Posterior cingulate gyrus (tissue), 11 donors: ENCODE measurements around the gene MAN2A1.

Experiments
- DNase-seq, 10 donors: peaks; one replicate each; pipeline versions ENCODE4 v3.0.0 to v3.0.0-alpha.2; 2020 to 2021; ENCODE audit warnings: mixed read lengths in 3 of 10
- intact Hi-C: fragments of 100-400 bp; cut with DNase I; formaldehyde crosslinking; loops from one replicate; pipeline ENCODE4 v1.15.1; 2023

Gene MAN2A1

GRCh38 chr5:109678447-109678846 is 11.3 kb upstream of the MAN2A1 start:
- no peak for DNase-seq
- intact Hi-C loops = no loop called here

- intact Hi-C loops = loop anchor here (10.0 kb wide), 1 partner anchor 97 kb away; no protein-coding TSS in a partner anchor
- DNase-seq = no peak
Measured at GRCh38 chr5:109681763-109682162, 8.0 kb upstream of the MAN2A1 start.

- intact Hi-C loops = loop anchor here (10.0 kb wide), 1 partner anchor 98 kb away; no protein-coding TSS in a partner anchor
- no peak for DNase-seq
Measured at GRCh38 chr5:109682383-109682782, 7.3 kb upstream of the MAN2A1 start.

GRCh38 chr5:109685916-109686315 is 3.8 kb upstream of the MAN2A1 start:
- no peak for DNase-seq
- intact Hi-C loops = loop anchor here (10.0 kb wide), 1 partner anchor 101 kb away; no protein-coding TSS in a partner anchor

GRCh38 chr5:109688630-109688969 is 1.1 kb upstream of the MAN2A1 start:
- no peak for DNase-seq
- intact Hi-C loops = loop anchor here (10.0 kb wide), 1 partner anchor 104 kb away; no protein-coding TSS in a partner anchor

DNA sequence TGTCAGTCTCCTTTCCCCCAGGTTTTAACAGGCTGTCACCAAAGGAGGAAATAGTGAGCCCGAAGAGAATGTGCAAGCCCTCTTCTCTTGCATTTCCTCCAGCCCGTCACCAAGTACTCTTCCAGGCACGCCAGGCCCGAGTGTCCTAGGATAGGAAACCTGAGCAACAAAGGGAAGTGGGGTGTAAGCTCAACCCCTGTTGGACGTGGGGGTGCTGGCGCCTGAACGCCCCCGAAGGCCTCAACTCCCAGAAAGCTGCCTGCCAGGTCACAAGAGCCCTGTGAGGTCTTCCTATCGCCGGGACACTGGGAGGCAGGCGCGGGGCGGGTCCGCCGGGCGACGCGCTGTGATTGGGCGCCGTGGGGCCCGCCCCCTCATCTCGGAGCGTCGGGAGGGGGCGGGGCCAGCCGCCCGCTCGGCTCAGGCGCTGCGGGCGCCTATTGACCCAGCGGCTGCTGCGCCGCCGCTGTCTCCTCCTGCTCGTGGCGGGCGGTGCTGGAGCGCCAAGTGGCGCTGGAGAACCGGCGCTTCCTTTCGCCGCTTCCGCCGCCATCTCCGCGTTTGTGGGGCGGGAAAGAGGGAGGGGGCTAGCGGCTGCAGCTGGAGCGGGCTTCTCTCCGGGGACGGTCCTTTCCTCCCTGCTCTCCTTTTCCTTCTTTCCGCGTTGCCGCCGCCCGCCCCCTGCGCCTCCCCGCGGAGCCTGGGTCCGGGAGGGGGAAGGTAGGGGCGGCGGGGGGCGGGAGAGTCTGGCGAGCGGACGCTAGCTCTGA is 572 bp upstream of the MAN2A1 start:
- intact Hi-C loops = loop anchor here (10.0 kb wide), 1 partner anchor 104 kb away; no protein-coding TSS in a partner anchor
- peak; percentile 66 to 98 (median 84) for DNase-seq

DNA sequence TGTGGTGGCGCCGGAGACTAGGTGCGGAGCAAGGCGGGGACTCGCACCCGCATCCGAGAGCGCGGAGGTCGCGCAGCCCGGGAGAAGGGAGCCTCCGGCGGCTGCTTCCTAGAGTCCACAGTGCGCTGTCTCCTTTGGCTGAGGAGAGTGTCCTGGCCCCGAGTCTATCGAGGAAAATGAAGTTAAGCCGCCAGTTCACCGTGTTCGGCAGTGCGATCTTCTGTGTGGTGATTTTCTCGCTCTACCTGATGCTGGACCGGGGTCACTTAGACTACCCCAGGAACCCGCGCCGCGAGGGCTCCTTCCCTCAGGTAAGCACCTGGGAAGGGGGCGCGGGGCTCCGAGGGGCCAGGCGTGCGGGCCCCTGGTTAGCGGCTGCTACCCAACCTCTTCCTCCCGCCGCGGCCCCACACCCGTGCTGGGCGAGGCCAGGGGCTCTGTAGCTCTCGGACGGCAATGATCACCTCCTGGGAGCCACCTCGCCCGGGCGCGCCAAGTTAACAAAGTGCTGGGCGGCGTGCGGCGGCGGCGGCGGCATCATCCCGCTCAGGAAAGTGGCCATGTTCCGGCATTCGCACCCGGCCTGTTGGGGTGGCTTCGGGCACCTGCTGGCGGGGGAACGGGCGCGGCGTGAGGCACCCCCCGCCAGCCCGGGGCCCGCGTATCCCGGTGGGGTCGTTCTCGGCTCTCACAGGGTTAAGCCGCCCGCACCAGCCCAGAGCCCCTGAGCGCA is 681 bp downstream of the MAN2A1 start:
- intact Hi-C loops = loop anchor here (1.0 to 10.0 kb wide), 4 partner anchors 114 to 934 kb away; partner anchors contain the start of gene PJA2
- peak; percentile 24 to 88 (median 38) for DNase-seq

DNA sequence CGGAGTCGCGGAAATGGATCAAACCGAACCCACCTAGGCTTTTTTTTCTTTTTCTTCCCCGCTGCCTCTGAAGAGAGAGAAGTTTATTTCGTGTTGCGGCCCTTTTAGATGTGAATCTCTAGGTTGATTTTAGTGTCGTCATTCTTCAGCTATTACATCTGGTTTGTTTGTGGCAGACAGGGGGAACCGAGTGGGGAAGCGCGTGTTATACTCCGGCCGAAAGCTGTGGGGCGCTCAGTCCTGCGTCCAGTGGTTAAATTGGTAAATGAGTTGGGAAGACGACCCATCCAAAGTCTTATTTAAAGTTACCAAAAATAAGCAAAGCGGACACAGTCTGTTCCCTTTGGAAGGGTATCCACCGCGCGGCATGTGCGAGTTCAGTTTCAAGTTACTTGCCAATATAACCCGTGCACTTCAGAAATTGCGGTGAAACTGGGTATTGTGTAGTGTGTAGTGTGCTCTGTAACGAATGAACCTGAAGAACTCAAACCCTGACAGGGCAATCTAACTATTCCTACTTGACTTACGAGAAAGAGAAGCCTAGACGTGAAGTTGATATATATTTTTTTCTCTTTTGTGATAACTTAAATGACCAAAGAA is 1.3 kb downstream of the MAN2A1 start:
- peak; percentile 63 to 97 (median 79) for DNase-seq
- intact Hi-C loops = loop anchor here (1.0 to 10.0 kb wide), 4 partner anchors 114 to 934 kb away; partner anchors contain the start of gene PJA2

- intact Hi-C loops = loop anchor here (5.0 to 10.0 kb wide), 3 partner anchors 113 to 933 kb away; no protein-coding TSS in a partner anchor
- DNase-seq = no peak
Measured at GRCh38 chr5:109691996-109692395, 2.3 kb downstream of the MAN2A1 start.

- DNase-seq = peak in 2 of 10 donors; percentile 26 to 69
- intact Hi-C loops = loop anchor here (5.0 to 10.0 kb wide), 3 partner anchors 112 to 932 kb away; no protein-coding TSS in a partner anchor
Measured at GRCh38 chr5:109692852-109693251, 3.1 kb downstream of the MAN2A1 start.

- intact Hi-C loops = loop anchor here (5.0 to 10.0 kb wide), 3 partner anchors 111 to 931 kb away; no protein-coding TSS in a partner anchor
- DNase-seq = no peak
Measured at GRCh38 chr5:109693535-109694400, 4.0 kb downstream of the MAN2A1 start.

DNA sequence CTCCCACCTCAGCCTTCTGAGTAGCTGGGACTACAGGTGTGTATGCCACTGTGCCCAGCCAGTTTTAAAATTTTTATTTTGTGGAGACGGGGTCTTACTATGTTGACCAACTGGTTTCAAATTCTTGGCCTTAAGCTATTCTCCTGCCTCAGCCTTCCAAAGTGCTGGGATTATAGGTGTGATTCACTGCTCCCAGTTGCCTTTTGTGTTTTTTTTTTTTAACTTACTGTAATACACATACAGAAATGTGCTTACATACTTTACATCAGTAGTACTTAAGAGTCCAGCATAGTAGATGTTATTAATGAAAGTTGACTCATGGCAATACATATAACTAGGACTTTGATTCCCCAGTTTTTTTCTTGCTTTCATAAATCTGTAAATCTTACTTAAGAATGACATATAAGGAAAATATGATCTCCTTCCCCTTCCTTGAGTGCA is 4.7 kb downstream of the MAN2A1 start:
- no peak for DNase-seq
- intact Hi-C loops = loop anchor here (5.0 to 10.0 kb wide), 3 partner anchors 110 to 930 kb away; no protein-coding TSS in a partner anchor

- intact Hi-C loops = loop anchor here (10.0 kb wide), 2 partner anchors 110 to 930 kb away; no protein-coding TSS in a partner anchor
- no peak for DNase-seq
Measured at GRCh38 chr5:109695005-109695926, 5.5 kb downstream of the MAN2A1 start.

DNA sequence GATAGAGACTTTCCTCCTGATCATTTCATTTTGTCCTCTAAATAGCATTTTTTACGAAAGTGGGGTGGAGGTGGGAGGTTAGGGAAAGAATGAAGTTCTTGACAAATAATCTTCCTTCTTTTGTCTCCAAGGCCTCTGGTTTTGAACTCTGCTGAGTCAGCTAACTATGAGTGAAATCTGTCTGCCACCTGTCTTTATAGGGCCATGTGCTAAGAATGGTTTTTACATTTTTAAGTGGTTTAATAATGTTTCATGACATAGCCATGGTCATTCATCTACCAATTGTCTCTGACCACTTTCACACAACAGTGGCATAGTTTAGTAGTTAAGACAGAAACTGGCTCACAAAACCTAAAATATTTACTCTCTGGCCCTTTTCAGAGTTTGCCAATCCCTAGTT is 7.6 kb downstream of the MAN2A1 start:
- intact Hi-C loops = loop anchor here (10.0 kb wide), 2 partner anchors 107 to 927 kb away; no protein-coding TSS in a partner anchor
- no peak for DNase-seq

DNA sequence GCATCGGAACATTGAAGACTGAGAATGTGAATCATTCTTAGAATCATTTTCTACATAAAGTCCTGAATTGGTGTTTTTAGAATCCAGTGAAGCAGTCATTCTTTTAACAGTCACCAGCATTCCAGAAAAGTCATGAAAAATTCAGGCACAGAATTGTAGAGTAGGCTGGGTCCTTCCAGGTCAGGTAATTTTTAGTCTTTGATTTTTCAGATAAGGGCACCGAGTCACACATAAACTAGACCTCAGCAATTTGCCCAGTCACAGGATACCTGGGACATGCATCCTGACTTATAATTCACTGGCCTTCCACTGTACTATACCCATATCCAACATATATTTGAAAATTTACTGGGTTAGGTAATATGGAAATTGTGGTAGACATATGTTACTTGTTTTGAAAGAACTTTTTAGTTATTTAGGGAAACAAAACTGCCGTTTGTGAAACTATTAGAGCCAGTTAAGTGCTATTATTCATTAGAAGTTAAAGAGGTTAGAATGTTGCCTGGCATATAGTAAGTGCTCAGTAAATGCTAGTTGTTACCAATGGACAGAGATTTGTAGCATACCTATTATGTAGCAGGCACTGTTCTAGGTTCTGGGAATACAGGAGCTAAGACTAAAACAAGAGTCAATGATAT is 10.9 kb downstream of the MAN2A1 start:
- DNase-seq = no peak
- intact Hi-C loops = loop anchor here (5.0 kb wide), 1 partner anchor 42 kb away; no protein-coding TSS in a partner anchor

- DNase-seq = no peak
- intact Hi-C loops = loop anchor here (5.0 kb wide), 1 partner anchor 41 kb away; no protein-coding TSS in a partner anchor
Measured at GRCh38 chr5:109701252-109701651, 11.5 kb downstream of the MAN2A1 start.

DNA sequence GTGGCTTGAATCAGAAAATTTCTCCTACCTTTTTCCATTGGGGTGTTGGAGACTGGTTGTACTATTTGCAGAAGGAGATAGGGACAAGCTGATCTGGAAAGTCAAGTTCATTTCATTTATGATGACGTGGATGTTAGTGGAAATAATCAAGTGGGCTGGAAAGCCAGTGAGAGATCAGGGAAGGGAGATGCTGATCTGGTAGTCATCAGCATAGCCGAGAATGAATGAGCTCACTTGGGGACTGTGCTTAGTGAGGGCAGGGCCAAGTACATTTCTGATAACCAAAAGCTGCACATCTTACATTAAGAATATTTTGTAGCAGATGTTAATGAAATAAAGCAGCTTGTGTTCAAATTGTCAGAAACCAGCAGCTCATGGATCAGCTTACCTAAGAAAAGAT is 12.1 kb downstream of the MAN2A1 start:
- DNase-seq = no peak
- intact Hi-C loops = loop anchor here (5.0 kb wide), 1 partner anchor 41 kb away; no protein-coding TSS in a partner anchor

GRCh38 chr5:109703166-109703565 is 13.4 kb downstream of the MAN2A1 start:
- DNase-seq = no peak
- intact Hi-C loops = loop anchor here (5.0 kb wide), 1 partner anchor 39 kb away; no protein-coding TSS in a partner anchor
